Stimulated activated CD8-positive, alpha-beta memory T cell treated with anti-CD3 and anti-CD28 coated beads, Interleukin-2, amount 100 ng/mL, for 48 hours (primary cell): ENCODE data around the gene CALHM6.
"Not testable (repeated sequence)": the region's sequence is repeated elsewhere in the genome, so short reads cannot be mapped to it uniquely, and the experiment has no call there.

Experiments used
- DNase-seq, 2 donors: peaks; one replicate each; pipeline ENCODE4 v3.0.0-alpha.2; 2020; ENCODE audit warnings: low read depth in 2 of 2

CALHM6 gene

DNA sequence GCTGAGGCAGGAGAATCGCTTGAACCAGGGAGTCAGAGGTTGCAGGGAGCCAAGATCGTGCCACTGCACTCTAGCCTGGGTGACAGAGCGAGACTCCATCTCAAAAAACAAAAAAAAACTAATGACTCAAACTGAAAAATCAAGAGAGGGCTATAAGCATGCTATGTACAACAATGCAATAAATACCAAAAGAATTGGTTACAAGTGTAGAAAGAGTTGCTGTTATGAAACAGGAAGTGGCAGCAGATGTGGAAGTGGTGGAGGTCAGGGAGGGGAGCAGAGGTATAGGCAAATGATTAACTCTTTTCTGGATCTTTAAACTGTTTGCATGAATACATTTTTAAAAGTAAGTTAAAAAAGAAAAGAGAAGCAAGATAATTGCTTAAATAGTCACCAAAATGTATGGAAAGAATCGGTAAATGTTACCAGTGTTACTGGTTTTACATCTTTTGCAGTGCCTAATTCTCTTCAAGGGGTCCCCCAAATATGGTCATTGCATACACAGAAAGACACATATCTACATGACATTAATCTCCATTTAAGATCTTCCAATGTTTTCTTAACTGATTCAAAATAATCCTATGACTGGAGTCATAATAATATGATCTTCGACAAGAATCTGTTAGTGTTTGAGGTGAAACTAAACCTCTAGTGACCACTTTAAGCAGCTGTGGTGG lies 15.0 kb downstream of the CALHM6 start:
- no peak for DNase-seq

DNA sequence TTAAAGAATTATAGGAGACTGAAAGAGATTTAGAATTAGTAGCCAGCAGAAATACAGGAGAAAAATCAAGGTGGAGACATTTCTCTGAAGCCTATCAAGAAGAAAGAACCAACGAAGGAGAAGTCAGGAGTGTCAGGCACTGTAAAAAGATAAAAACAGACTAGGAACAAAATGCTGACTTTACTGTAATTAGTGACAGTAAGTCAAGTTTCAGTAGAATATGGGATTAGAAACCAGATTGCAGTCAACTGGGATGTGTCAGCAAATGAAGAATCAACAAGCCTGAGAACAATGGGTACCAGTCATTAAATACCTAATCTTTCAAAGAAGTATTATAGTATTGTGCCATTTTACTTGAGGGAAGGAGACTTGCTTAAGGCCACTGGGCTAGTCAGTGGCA lies 21.6 kb downstream of the CALHM6 start:
- DNase-seq: no peak

DNA sequence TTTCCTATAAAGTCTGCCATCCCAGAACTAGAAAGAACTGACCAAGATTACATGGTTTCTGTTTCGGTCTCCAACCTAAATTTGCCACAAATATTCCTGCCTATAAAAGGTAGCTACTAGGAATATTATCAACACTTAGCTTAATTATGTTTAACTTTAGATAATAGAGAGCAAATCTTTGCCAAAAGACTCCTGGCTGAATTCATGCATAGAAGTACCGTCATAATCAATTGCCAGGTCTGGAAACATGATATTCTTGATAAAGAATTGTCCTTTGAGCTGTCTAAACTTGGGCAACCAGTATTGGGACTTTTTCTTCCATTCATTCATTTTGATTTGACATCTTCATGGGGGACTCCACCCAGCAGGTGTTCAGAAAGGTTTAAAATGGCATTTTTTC lies 22.4 kb downstream of the CALHM6 start:
- no peak for DNase-seq

DNA sequence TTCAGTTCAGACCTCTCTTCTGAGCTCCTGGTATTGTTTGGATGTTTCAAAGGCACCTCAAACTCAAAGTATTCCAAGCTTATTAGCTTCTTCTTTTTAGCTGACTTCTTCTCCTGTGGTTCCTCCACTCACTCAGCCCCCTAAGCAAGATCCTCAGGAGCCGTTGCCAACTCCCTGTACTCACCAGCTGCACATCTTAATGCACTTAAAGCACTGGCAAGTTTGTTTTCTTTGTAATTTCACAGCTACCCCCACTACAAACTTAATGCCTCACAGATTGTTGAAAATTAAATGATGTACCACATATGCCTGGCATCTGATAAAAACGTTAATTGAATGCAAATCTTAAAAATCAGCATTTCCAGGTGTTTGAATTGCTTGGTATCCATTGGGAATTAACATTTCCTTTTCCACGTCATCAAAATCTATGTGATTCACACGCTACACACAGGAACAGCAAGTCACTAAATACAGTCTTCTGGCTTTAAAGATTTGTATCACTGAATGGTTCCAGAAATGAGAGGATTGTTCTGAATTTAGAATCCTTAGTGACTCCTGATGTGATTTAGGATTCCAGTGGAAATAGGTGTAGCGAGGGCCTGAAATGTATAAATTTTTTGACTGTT lies 24.5 kb downstream of the CALHM6 start:
- no peak for DNase-seq

DNA sequence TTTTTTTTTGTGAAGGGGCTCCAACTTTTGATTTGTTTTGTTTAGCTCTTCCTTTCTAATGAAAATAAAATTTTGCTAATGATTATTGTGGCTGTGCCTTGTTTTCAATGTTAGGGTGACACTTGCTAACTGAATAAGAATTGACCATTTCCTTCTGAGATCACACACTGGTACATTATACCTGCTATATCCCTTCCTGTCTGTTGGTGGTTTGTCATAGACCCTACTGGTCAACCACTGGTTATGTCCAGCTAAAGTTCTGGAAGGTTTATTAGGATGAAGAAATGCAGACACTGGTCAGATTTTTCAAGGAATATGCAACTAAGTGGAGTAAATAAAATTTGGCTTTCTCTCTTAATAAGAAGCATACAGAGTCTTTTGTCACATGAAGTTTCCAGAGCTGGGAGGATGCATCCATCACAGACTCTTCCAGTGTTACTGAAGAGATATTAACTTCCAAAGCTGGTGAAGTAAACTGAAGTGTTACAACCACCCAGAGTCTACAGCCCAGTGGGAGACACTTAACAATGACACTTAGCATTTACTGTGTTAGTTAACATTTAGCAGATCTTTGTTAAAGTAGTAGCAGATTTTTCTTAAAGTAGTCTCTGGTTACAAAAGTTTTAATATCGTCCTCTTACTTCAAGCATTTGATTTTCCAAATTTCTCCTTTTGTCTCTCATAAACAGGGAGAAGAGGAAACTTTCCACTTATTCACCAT lies 30.6 kb downstream of the CALHM6 start:
- DNase-seq: no peak

DNA sequence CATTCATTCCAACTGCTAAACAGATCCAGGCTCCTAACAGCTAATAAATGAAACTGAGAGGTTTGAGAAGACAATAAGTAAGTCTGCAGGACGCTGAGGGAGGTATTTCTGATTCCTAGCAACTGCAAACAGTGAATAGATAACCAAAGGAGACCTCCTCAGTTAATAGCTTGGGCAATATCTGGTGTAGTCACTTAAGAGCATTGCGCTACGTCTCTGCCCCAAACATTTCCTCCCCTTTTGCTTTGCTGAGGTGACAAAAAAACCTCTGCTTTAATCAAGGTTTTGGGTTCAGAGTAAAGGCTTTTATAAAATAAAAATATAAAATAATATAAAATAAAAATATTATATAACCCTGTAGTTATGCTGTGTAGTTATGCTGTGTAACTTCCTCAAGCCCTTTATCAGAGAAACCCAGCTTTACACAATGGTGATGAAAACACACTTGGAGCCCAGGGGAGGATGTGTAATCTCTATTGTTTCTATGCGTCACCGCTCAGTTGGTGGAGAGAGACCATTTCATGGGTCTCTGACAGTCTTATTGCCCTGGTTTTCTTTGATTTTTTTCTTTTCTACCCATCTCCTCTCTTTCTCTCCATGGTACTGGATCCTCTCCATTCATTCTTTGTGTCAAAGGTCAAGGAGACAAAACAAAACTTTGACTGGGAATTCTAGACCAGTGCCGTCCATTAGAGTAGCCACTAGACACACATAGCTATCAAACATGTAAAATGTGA lies 31.3 kb downstream of the CALHM6 start:
- DNase-seq: no peak

DNA sequence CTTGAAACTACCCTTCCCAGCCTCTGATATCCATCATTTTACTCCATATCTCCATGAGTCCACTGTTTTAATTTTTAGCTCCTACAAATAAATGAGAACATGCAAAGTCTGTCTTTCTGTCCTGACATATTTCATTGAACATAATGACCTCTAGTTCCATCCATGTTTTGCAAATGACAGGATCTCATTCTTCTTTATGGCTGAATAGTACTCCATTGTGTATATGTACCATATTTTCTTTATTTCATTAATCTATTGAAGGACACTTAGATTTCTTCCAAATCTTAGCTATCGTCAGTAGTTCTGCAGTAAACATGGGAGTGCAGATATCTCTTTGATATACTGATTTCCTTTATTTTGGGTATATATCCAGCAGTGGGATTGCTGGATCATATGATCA lies 34.0 kb downstream of the CALHM6 start:
- DNase-seq: not testable (repeated sequence)

DNA sequence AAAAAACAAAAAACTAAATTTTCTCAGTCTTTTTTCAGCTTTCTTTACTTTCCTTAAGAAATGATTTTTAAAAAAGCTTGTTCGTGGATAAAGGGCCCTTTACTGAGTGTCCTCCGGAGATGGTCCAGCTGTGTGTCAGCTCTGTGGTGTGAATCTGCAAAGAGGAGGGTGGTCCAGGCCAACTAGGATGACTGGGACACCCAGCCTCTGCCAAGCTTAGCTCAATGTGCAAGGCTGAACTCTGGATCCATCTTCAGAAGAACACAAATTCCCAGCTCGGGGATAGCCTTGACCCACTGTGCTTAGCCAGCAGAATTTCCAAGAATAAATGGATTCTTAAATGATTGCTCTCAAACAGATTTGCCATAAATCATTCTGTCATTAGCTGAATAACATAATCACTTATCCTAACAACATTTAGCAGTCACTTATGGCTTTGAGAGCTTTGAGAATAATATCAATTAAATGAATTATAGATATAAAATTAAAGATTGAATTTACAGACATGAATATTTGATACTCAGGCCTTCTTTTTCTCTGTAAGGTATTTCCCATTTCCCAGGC lies 36.0 kb downstream of the CALHM6 start:
- no peak for DNase-seq

DNA sequence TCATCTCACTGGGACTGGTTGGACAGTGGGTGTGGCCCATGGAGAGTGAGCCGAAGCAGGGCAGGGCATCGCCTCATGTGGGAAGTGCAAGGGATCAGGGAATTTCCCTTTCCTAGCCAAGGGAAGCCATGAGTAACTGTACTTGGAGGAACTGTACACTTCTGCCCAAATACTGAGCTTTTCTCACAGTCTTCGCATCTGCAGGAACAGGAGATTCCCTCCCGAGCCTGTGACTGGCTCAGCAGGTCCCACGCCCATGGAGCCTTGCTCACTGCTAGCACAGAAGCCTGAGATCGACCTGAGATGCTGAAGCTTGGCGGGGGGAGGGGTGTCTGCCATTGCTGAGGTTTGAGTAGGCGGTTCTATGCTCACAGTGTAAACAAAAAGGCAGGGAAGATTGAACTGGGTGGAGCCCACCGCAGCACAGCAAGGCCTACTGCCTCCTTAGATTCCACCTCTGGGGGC lies 39.8 kb downstream of the CALHM6 start:
- DNase-seq: no peak

DNA sequence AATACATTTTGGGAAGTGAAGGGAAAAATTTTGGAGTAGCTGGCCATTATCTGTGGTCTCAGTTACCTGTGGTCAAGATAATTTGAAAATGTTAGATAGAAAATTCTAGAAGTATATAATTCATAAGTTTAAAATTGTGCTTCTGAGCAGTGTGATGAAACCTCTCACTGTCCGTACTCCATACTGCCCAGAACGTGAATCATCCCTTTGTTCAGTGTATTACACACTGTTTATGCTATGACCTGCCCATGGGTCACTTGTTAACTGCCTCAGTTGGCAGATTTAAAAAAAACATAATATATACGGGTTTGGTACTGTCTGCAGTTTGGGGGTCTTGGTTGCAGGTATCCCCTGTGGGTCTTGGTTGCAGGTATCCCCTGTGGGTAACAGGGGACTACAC lies 46.1 kb downstream of the CALHM6 start:
- no peak for DNase-seq

DNA sequence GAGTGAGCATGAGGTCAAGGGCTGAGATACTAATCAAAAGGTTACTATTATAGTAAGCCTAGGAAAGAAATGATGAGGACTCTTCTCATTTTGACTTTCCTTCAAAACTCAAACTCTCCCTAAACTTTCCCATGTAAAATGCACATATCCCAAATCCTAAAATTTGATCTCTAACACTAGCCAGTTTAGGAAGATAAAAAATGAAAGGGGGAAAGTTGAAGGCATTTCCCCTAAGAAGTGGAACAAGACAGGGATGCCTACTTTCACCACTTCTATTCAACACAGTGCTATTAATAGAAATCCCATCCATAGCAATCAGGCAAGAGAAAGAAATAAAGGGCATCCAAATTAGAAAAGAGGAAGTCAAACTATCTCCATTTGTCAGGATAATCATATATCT lies 47.4 kb downstream of the CALHM6 start:
- DNase-seq: no peak

DNA sequence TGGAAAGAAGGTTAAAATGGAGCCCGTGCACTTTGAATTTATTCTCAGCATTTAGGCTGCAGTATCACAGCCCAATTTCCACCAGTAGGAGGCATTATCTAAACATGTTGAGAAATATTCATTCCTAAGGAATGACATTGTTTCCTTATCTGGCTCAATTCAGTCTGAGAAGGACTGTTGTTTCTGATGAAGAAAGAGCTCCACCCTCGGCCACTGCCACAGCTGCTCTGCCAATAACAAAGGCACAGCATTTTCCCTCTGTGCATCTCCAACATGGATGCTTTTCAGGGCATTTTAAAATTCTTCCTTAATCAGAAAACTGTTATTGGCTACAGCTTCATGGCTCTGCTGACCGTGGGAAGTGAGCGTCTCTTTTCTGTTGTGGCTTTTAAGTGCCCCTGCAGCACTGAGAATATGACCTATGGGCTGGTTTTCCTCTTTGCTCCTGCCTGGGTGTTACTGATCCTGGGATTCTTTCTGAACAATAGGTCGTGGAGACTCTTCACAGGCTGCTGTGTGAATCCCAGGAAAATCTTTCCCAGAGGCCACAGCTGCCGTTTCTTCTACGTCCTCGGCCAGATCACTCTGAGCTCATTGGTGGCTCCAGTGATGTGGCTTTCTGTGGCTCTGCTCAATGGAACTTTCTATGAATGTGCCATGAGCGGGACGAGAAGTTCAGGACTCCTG lies 50.4 kb downstream of the CALHM6 start, which contains the start of gene CALHM5:
Gene CALHM5 (plus strand): TSS at position 216 of the 687 bp plus-strand sequence. CDS start 58 bp downstream, at position 274.
- no peak for DNase-seq

DNA sequence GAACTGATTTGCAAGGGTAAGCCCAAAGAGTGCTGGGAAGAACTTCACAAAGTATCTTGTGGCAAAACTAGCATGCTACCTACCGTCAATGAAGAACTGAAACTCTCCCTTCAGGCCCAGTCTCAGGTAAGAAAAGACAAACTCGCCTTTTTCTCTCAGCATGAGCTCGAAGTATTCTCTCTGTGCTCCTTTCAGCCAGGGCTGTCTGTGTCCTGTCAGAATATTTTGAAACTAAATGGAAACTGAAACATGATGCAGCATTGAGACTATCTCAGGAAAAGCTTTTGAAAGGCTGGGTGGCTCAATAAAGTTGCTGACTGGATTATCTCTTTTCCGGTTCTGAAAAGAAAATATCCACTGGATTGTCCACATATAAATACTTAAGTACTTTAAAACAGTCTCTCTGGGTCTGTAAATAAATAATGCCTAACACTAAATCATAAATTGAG lies 51.0 kb downstream of the CALHM6 start:
- no peak for DNase-seq

DNA sequence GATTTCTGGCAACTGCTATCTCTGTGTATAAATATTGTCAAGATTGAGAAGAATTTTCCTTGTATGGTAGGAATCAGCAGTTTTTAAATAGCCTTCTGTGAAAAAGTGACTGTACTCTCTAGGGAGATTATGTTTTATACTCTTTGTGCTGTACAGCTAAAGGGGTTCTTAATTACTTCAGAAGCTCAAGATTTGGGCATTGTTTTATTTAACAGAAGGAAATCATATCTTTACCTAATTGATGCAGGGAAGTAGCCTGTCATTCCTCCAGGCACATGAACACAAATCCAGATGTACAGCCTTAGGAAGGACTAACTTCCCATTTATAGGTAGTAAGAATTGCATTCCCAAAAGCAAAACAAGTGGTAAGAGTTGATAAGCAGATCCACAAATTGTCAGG lies 51.6 kb downstream of the CALHM6 start:
- DNase-seq: no peak
